Mesendoderm (in vitro differentiated cells): Measurements from ENCODE around the gene PTGES3L.
A peak's percentile ranks its signal among the peaks of the same experiment; 100 is the strongest.
"Not testable (repeated sequence)": the region's sequence is repeated elsewhere in the genome, so short reads cannot be mapped to it uniquely, and the experiment has no call there.

ENCODE experiments used
- DNase-seq: peaks from one replicate; pipeline ENCODE4 v3.0.0; 2013
- H2AK5ac ChIP-seq: 2 replicates; pipeline ENCODE4 v1.6.1; 2013; ENCODE audit warnings: low read length, inconsistent platforms
- H2BK120ac ChIP-seq: 2 replicates; pipeline ENCODE4 v1.6.1; 2013; ENCODE audit warnings: low read depth, mild to moderate bottlenecking, low read length, moderate library complexity, mixed read lengths
- H2BK15ac ChIP-seq: replicated peaks from 2 replicates; pipeline ENCODE4 v1.6.1; 2013; ENCODE audit warnings: low read depth, mild to moderate bottlenecking, moderate library complexity
- H2BK5ac ChIP-seq: 2 replicates; pipeline ENCODE4 v1.6.1; 2013; ENCODE audit warnings: low read length, inconsistent platforms
- H3K18ac ChIP-seq: 2 replicates; pipeline ENCODE4 v1.6.1; 2013; ENCODE audit warnings: mild to moderate bottlenecking, low read length, mixed read lengths
- H3K23ac ChIP-seq: one replicate; pipeline ENCODE4 v1.6.1; 2013; ENCODE audit warnings: low read length
- H3K27ac ChIP-seq: 2 replicates; pipeline ENCODE4 v1.5.1; 2013; ENCODE audit warnings: low read depth, mild to moderate bottlenecking, inconsistent platforms, low read length, moderate library complexity
- H3K27me3 ChIP-seq: 2 replicates; pipeline ENCODE4 v1.6.1; 2013; ENCODE audit warnings: low read length, control low read depth, mild to moderate bottlenecking, inconsistent platforms; ENCODE audit not compliant: insufficient read depth, poor library complexity
- H3K36me3 ChIP-seq: 2 replicates; pipeline ENCODE4 v1.6.1; 2013; ENCODE audit warnings: low read length, inconsistent platforms; ENCODE audit not compliant: control insufficient read depth, insufficient read depth
- H3K4ac ChIP-seq: one replicate; pipeline ENCODE4 v1.6.1; 2013; ENCODE audit warnings: low read depth, mild to moderate bottlenecking, low read length, moderate library complexity
- H3K4me1 ChIP-seq: 2 replicates; pipeline ENCODE4 v1.6.1; 2013; ENCODE audit warnings: low read depth, low read length, inconsistent platforms; ENCODE audit not compliant: control insufficient read depth
- H3K4me2 ChIP-seq: 2 replicates; pipeline ENCODE4 v1.6.1; 2013; ENCODE audit warnings: low read length
- H3K4me3 ChIP-seq: 2 replicates; pipeline ENCODE4 v1.5.1; 2013; ENCODE audit warnings: mild to moderate bottlenecking, low read length
- H3K56ac ChIP-seq: one replicate; pipeline ENCODE4 v1.6.1; 2013; ENCODE audit warnings: low read length
- H3K79me1 ChIP-seq: 2 replicates; pipeline ENCODE4 v1.6.1; 2013; ENCODE audit warnings: low read length, inconsistent platforms
- H3K79me2 ChIP-seq: 2 replicates; pipeline ENCODE4 v1.6.1; 2013; ENCODE audit warnings: mild to moderate bottlenecking, low read length; ENCODE audit not compliant: control insufficient read depth, insufficient read depth
- H3K9ac ChIP-seq: 2 replicates; pipeline ENCODE4 v1.6.1; 2013; ENCODE audit warnings: low read length, inconsistent platforms
- H4K5ac ChIP-seq: one replicate; pipeline ENCODE4 v1.6.1; 2013; ENCODE audit warnings: low read length
- H4K8ac ChIP-seq: one replicate; pipeline ENCODE4 v1.6.1; 2013; ENCODE audit warnings: low read depth, mild to moderate bottlenecking, control low read depth, low read length, moderate library complexity
- WGBS: extraction: QIAGEN DNeasy Blood & Tissue Kit; methylation state at CpG from one replicate; pipeline ENCODE4 v1.1.7; 2013; ENCODE audit warnings: low lambda C conversion rate, missing lambda C conversion rate; ENCODE audit not compliant: insufficient coverage; ENCODE audit errors: extremely low coverage; 5-methylcytosine and 5-hydroxymethylcytosine counted together

PTGES3L gene

GRCh38 chr17:42937712-42938596 is 41.9 kb downstream of the PTGES3L start:
- no peak overlapping the region for H3K27ac ChIP-seq
- H2BK15ac ChIP-seq: no peak overlapping the region
- H3K4me2 ChIP-seq: no peak overlapping the region
- no peaks in the 10 kb centered on the region for H3K4me1 ChIP-seq
- no peak overlapping the region for H3K4ac ChIP-seq
- H4K5ac ChIP-seq: no peak overlapping the region
- H3K36me3 ChIP-seq: no peaks in the 10 kb centered on the region
- H2AK5ac ChIP-seq: no peak overlapping the region
- peak; percentile 81 for DNase-seq
- H4K8ac ChIP-seq: no peak overlapping the region
- no peak overlapping the region for H2BK120ac ChIP-seq
- no peak overlapping the region for H3K56ac ChIP-seq
- no peak overlapping the region for H2BK5ac ChIP-seq
- no peak overlapping the region for H3K23ac ChIP-seq
- H3K9ac ChIP-seq: no peak overlapping the region
- no peaks in the 10 kb centered on the region for H3K79me2 ChIP-seq
- no peaks in the 10 kb centered on the region for H3K27me3 ChIP-seq
- WGBS: no CpG with 5 or more reads among the region's 9 CpGs
- no peak overlapping the region for H3K4me3 ChIP-seq
- H3K79me1 ChIP-seq: no peaks in the 10 kb centered on the region
- no peak overlapping the region for H3K18ac ChIP-seq

- Histone ChIP-seq H3K79me2 (no peaks in the 10 kb centered on the region), H4K8ac (no peak overlapping the region), H3K4me2 (no peak overlapping the region), H3K27me3 (no peaks in the 10 kb centered on the region), H2AK5ac (no peak overlapping the region), H3K79me1 (no peaks in the 10 kb centered on the region), H3K4ac (no peak overlapping the region), H3K18ac (no peak overlapping the region), H3K56ac (no peak overlapping the region), H4K5ac (no peak overlapping the region), H3K4me3 (no peak overlapping the region), H3K4me1 (no peaks in the 10 kb centered on the region), H2BK120ac (no peak overlapping the region), H2BK15ac (no peak overlapping the region), H3K9ac (no peak overlapping the region), H3K36me3 (no peaks in the 10 kb centered on the region), H3K27ac (no peak overlapping the region), H2BK5ac (no peak overlapping the region), H3K23ac (no peak overlapping the region)
- no CpG with 5 or more reads among the region's 1 CpG for whole genome bisulfite sequencing
- DNase-seq: no peak
Observed at GRCh38 chr17:42929497-42929844, 50.4 kb downstream of the PTGES3L start.

- H3K18ac ChIP-seq: peak overlapping the region; percentile 88
- H3K79me2 ChIP-seq: no peaks in the 10 kb centered on the region
- H2BK120ac ChIP-seq: peak overlapping the region; percentile 21
- no peak overlapping the region for H2BK5ac ChIP-seq
- H3K9ac ChIP-seq: peak overlapping the region; percentile 28
- peak; percentile 92 for DNase-seq
- no peaks in the 10 kb centered on the region for H3K4me1 ChIP-seq
- H2BK15ac ChIP-seq: no peak overlapping the region
- no peak overlapping the region for H3K4me3 ChIP-seq
- peak overlapping the region; percentile 68 for H4K5ac ChIP-seq
- no peaks in the 10 kb centered on the region for H3K27me3 ChIP-seq
- H3K4me2 ChIP-seq: no peak overlapping the region
- H4K8ac ChIP-seq: no peak overlapping the region
- H3K79me1 ChIP-seq: no peaks in the 10 kb centered on the region
- H3K27ac ChIP-seq: no peak overlapping the region
- no peak overlapping the region for H3K23ac ChIP-seq
- WGBS: no CpG with 5 or more reads among the region's 9 CpGs
- peak overlapping the region; percentile 71 for H3K56ac ChIP-seq
- no peaks in the 10 kb centered on the region for H3K36me3 ChIP-seq
- H2AK5ac ChIP-seq: no peak overlapping the region
- H3K4ac ChIP-seq: peak overlapping the region; percentile 84
Observed at GRCh38 chr17:42928714-42929496, 51.0 kb downstream of the PTGES3L start.

GRCh38 chr17:42924891-42925290 is 55.0 kb downstream of the PTGES3L start:
- Histone ChIP-seq H4K8ac (no peak overlapping the region), H3K4me1 (no peaks in the 10 kb centered on the region), H3K4ac (no peak overlapping the region), H3K4me2 (no peak overlapping the region), H2BK5ac (no peak overlapping the region), H3K36me3 (no peaks in the 10 kb centered on the region), H3K56ac (no peak overlapping the region), H3K27me3 (no peaks in the 10 kb centered on the region), H3K18ac (no peak overlapping the region), H4K5ac (no peak overlapping the region), H3K27ac (no peak overlapping the region), H3K23ac (no peak overlapping the region), H3K4me3 (no peak overlapping the region), H3K79me1 (no peaks in the 10 kb centered on the region), H2AK5ac (no peak overlapping the region), H2BK15ac (no peak overlapping the region), H2BK120ac (no peak overlapping the region), H3K9ac (no peak overlapping the region), H3K79me2 (no peaks in the 10 kb centered on the region)
- WGBS: no CpG with 5 or more reads among the region's 5 CpGs
- DNase-seq: peak; percentile 18

- H3K79me1 ChIP-seq, H3K27ac ChIP-seq, H3K4ac ChIP-seq, H3K23ac ChIP-seq, H3K4me3 ChIP-seq, H3K9ac ChIP-seq, H3K4me2 ChIP-seq, H3K36me3 ChIP-seq, H2BK120ac ChIP-seq, H3K4me1 ChIP-seq, H2BK5ac ChIP-seq, H2AK5ac ChIP-seq, H3K79me2 ChIP-seq, H4K5ac ChIP-seq, H3K27me3 ChIP-seq, DNase-seq, H3K18ac ChIP-seq, H2BK15ac ChIP-seq, H4K8ac ChIP-seq, H3K56ac ChIP-seq: not testable (repeated sequence)
- no CpG with 5 or more reads among the region's 7 CpGs for WGBS
Observed at GRCh38 chr17:42923472-42923871, 56.4 kb downstream of the PTGES3L start.
